Forelimb muscle (tissue), 1 donor: ENCODE data around the gene GSK3B. TPM values are rescaled to one million over a fixed set of nuclear protein-coding genes. Genes with fewer than 3 reads are reported as not detected.

Source experiments
- DNase-seq: peaks from one replicate; pipeline ENCODE4 v3.0.0-alpha.2; 2013; ENCODE audit warnings: low read depth
- polyA plus RNA-seq: library from polyadenylated mRNA; unstranded; fragments of 120-200 nt; gene quantifications from one replicate; pipeline ENCODE4 v1.2.1, GENCODE V29; 2013; ENCODE audit not compliant: insufficient read length

The GSK3B gene
- polyA plus RNA-seq = 26.5 TPM

GRCh38 chr3:120093911-120094775 is at the start of gene GSK3B:
Gene GSK3B (minus strand): TSS chr3:120094447. CDS start chr3:120093434, 1,013 bp downstream.
- no peak for DNase-seq

DNA sequence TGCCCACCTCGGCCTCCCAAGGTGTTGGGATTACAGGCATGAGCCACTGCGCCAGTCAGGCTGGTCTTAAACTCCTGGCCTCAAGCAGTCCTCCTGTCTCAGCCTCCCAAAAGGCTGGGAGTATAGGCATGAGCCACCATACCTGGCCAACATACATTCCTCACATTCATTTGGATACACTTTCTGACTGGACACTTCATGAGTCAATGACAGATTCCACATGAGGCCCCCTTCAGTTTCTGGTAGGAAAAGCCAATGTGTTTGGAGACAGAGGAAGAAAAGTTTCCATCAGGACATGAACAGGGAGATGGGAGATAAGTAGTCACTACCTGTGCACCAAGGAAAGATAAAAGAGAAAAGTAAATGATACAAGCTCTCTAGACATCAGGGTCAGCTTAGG is 49.4 kb upstream of the GSK3B start:
- DNase-seq = no peak

DNA sequence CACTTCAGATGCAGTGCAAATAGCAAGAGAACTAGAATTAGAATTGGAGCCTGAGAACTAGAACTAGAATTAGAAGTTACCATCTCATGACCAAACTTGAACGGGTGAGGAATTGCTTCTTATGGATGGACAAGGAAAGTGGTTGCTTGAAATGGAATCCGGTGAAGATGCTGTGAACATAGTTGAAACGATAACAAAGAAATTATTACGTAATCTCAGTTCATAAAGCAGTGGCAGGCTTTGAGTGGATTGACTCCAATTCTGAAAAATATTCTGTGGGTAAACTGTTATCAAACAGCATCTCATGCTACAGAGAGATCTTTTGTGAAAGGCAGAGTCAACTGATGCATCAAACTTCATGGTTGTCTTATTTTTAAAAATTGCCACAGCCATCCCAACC is 48.0 kb upstream of the GSK3B start:
- no peak for DNase-seq

GRCh38 chr3:120140098-120140742 is 46.0 kb upstream of the GSK3B start:
- DNase-seq = no peak

DNA sequence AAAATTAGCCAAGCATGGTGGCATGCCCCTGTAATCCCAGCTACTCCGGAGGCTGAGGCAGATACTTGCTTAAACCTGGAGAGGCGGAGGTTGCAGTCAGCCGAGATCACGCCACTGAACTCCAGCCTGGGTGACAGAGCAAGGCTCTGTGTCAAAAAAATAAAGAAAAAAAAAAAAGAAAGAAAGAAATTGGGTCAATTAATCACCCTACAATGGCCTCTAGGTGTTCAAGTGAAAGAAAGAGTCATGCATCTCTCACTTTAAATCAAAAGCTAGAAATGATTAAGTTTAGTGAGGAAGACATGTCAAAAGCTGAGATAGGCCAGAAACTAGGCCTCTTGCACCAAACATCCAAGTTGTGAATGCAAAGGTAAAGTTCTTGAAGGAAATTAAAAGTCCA is 44.9 kb upstream of the GSK3B start:
- DNase-seq = no peak

- DNase-seq = no peak
Measured at GRCh38 chr3:120137548-120137947, 43.3 kb upstream of the GSK3B start.

DNA sequence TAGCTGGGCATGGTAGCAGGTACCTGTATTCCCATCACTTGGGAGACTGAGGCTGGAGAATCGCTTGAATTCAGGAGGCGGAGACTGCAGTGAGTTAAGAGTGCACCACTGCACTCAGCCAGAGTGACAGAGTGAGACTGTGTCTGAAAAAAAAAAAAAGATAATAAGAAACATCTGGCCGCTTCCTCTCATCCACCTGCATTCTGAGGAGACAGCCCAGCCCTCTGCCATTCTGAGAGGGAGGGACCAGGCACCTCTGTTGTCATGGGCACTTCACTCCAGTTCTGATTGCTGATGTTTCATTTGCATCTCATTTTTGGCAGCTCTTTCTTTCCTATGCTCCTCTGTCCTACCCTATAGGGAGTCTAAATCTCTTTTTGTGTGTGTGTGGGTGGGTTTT is 36.4 kb upstream of the GSK3B start:
- DNase-seq = no peak

DNA sequence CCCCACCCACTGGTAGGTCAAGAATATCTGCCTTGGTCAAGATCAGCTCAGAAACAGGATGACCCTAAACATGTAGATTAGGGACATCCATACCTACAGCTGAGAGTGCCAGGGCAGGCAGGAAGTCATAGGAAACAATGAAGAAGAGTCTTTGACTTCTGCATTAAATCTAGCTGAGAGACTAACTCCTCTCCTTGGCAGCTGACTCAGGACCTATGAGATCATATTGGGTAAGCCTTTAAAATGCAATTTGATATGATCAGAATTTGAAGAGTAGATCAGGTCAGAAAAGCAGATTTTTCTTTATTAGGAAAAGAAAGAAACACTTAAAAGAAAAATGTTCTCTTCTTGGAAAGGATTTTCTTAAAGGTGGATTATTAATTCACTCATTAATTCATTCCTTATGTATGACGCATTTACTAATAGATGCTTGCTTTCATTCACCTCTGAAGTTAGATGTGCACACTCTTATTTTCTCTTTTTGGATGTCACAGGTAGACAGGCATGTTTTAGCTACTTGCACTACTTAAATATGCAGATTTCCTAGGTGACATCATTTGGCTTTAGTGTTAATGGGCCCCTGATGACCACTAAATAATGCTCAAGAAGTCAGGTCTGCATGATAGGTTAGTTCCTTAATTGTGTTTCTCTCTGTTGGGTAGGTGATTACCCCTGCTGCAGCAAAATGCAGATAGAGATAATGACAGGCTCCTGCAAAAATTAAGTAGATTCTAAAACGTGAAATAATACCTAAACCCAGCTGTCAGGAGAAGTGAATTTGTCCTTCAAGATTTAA is 35.7 kb upstream of the GSK3B start:
- no peak for DNase-seq

GRCh38 chr3:120129051-120129450 is 34.8 kb upstream of the GSK3B start:
- DNase-seq = no peak

GRCh38 chr3:120125992-120126391 is 31.7 kb upstream of the GSK3B start:
- DNase-seq = no peak

DNA sequence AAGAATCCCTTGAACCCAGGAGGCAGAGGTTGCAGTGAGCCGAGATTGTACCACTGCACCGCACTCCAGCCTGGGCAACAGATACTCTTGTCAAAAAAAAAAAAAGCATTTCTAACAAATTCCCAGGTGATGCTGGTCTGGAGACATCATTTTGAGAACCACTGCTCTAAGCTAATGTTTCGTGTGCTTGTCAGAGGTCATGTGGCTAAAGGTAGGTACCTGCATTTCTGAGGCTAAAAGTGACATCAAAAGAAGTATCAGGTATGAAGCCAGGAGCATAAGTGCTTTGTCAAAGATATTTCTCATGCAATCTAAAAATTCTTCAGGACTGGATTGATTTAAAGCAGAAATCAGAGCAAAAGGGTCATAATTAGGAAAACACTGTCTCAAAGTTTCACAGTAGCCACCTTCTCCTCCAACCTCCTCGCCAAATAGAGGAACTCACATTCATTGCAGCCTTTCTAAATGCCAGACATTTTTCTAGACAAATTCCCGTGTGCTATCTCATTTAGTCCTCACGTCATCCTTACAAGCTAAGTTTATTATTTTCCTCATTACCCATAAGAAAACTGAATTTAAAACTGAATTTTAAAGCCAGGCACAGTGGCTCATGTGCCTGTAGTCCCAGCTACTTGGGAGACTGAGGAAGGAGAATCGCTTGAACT is 25.7 kb upstream of the GSK3B start:
- no peak for DNase-seq

DNA sequence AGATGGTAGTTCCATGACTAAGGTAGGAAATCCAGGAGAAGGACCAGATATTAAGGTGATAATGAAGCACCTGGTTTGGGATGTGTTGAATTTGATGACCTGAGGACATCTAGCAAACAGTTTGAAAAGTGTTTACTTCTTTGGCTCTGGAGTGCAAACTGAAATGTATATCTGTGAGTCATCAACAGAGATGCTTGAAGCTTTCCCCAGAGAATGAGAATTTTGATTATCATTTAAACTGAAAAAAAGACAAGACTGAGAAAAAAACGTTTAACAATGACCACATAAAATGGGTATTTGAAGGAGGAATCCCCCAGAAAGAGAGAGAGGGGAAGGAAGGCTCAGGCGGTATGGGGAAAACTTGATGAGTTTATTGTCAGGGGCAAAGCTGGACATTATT is 20.7 kb upstream of the GSK3B start:
- DNase-seq = no peak

DNA sequence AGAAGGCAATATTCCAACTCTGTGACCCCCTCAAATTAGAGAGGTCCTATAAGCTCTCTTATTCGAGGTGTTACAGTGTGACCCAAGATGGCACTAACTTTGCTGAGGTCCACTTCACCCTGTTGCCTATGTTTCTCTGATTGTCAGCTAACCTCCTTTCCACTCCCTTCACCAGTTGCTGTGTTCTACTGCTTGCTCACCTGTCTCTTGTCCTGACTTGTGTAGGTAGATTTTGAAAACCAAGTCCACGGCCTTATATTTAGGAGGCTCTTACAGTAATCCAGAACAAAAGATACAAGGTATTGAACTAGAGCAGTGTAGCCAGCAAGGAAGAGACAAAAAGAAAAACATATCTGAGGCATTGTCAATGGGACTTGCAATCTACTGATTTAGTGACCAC is 20.1 kb upstream of the GSK3B start:
- no peak for DNase-seq

GRCh38 chr3:120113128-120114116 is 19.2 kb upstream of the GSK3B start:
- no peak for DNase-seq

DNA sequence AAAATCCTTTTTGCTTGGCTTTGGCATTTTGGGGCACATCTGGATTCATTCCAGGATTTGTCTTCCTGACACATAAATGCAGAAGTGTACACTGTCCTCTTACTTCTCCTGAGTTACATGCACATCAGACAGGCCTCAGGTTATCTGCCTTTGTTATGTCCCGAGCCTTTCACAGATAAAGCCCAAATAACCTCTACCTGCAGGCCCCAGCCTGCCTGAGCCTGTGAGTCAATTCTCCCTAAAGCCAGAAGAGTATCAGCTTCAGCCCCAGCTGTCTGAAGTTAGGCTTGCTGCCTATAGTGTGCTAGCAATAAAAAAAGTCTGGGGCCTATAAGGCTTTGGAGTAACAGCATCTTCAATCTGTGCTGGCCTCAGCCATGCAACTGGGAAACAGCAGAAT is 17.7 kb upstream of the GSK3B start:
- no peak for DNase-seq

GRCh38 chr3:120103276-120103675 is 9.0 kb upstream of the GSK3B start:
- DNase-seq = no peak

GRCh38 chr3:120102674-120103073 is 8.4 kb upstream of the GSK3B start:
- DNase-seq = no peak

DNA sequence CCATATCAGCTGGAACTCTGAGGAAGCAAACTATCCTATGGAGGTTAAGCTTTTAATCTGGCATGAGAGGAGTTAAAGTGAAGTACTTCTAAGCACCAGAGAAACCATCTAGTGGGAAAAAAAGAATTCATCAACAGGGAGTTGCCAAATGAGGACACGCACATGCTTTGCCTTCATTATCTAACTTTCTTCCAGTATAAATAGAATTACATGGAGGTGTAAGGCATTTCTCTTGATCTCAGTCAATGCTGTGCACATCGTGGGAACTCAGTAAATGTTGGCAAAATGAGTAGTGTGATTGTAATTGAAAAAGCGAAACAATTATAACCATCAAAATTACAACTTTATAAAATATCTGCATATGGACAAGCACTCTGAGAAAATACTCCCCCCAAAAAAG is 8.0 kb upstream of the GSK3B start:
- no peak for DNase-seq

- no peak for DNase-seq
Measured at GRCh38 chr3:120101624-120102023, 7.4 kb upstream of the GSK3B start.

DNA sequence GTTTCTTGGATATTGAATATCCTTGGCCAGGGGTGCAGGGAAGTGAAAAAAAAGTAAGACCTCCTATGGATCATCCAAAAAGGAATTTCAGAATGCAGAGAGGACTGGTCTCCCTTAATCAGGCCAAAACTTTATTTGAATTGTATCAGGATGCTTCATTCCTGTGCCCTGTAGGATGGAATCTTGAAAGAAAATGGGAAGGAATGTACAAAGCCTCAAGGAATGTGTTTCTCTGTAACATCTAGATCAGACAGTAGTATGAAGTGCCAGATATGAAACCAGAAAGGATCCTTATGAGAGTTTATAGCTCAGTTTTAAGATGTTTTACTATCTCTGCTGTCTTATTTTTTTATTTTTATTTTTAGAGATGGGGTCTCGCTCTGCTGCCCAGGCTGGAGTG is 6.5 kb upstream of the GSK3B start:
- DNase-seq = no peak

- no peak for DNase-seq
Measured at GRCh38 chr3:120098710-120099109, 4.5 kb upstream of the GSK3B start.
